Measurements from ENCODE around the gene CALHM6.

Gene CALHM6

GRCh38 chr6:116500969-116501433, 39.8 kb downstream of the CALHM6 start:
- Histone ChIP-seq H3K4me3 (ENCODE audit: low read depth, low read length, poor library complexity, severe bottlenecking) (no peak overlapping the region), H3K27ac (ENCODE audit: low read depth, low read length, poor library complexity, severe bottlenecking) (no peak overlapping the region), H3K4me1 (ENCODE audit: insufficient read depth, low read length, severe bottlenecking) (no peaks in the 10 kb centered on the region), H3K36me3 (ENCODE audit: insufficient read depth, low read length) (no peaks in the 10 kb centered on the region), H3K4me2 (ENCODE audit: low read length) (no peak overlapping the region), H3K79me2 (ENCODE audit: insufficient read depth, low read length) (no peaks in the 10 kb centered on the region), H3F3A (ENCODE audit: insufficient read depth, low read length) (no peaks in the 10 kb centered on the region), H2AFZ (ENCODE audit: low read length) (no peak overlapping the region), H3K9ac (ENCODE audit: low read length) (no peak overlapping the region), H3K9me2 (ENCODE audit: low read depth, low read length) (no peaks in the 10 kb centered on the region), H4K20me1 (ENCODE audit: insufficient read depth, low read length) (no peaks in the 10 kb centered on the region), H3K27me3 (ENCODE audit: insufficient read depth, low read length) (no peaks in the 10 kb centered on the region), H3K9me3 (ENCODE audit: low read length) (no peaks in the 10 kb centered on the region)
- TF ChIP-seq CTCF (IDR thresholded peaks at IDR 0.05; ENCODE audit: low read length) = no peak
- no peak for TF ChIP-seq EZH2 (IDR thresholded peaks at IDR 0.05; ENCODE audit: borderline replicate concordance, low read length)

GRCh38 chr6:116507324-116507723, 46.1 kb downstream of the CALHM6 start:
- H3K4me3 ChIP-seq (ENCODE audit: low read depth, low read length, poor library complexity, severe bottlenecking) = no peak overlapping the region
- no peaks in the 10 kb centered on the region for H3K9me2 ChIP-seq (ENCODE audit: low read depth, low read length)
- H2AFZ ChIP-seq (ENCODE audit: low read length) = no peak overlapping the region
- no peaks in the 10 kb centered on the region for H3K27me3 ChIP-seq (ENCODE audit: insufficient read depth, low read length)
- H3K79me2 ChIP-seq (ENCODE audit: insufficient read depth, low read length) = no peaks in the 10 kb centered on the region
- H3K9ac ChIP-seq (ENCODE audit: low read length) = no peak overlapping the region
- no peaks in the 10 kb centered on the region for H4K20me1 ChIP-seq (ENCODE audit: insufficient read depth, low read length)
- no peak overlapping the region for H3K27ac ChIP-seq (ENCODE audit: low read depth, low read length, poor library complexity, severe bottlenecking)
- H3K9me3 ChIP-seq (ENCODE audit: low read length) = no peaks in the 10 kb centered on the region
- no peaks in the 10 kb centered on the region for H3K36me3 ChIP-seq (ENCODE audit: insufficient read depth, low read length)
- no peaks in the 10 kb centered on the region for H3F3A ChIP-seq (ENCODE audit: insufficient read depth, low read length)
- no peaks in the 10 kb centered on the region for H3K4me1 ChIP-seq (ENCODE audit: insufficient read depth, low read length, severe bottlenecking)
- no peak overlapping the region for H3K4me2 ChIP-seq (ENCODE audit: low read length)
- no peak for TF ChIP-seq CTCF (IDR thresholded peaks at IDR 0.05; ENCODE audit: low read length)
- no peak for TF ChIP-seq EZH2 (IDR thresholded peaks at IDR 0.05; ENCODE audit: borderline replicate concordance, low read length)

GRCh38 chr6:116508527-116508926, 47.4 kb downstream of the CALHM6 start:
- no peak overlapping the region for H3K9ac ChIP-seq (ENCODE audit: low read length)

More at GRCh38 chr6:116508527-116508926, 47.4 kb downstream of the CALHM6 start:
- H3K9me2 ChIP-seq (ENCODE audit: low read depth, low read length) = no peaks in the 10 kb centered on the region
- H3K27ac ChIP-seq (ENCODE audit: low read depth, low read length, poor library complexity, severe bottlenecking) = no peak overlapping the region
- TF ChIP-seq CTCF (IDR thresholded peaks at IDR 0.05; ENCODE audit: low read length) (no peak), EZH2 (IDR thresholded peaks at IDR 0.05; ENCODE audit: borderline replicate concordance, low read length) (no peak)
- no peaks in the 10 kb centered on the region for H3K27me3 ChIP-seq (ENCODE audit: insufficient read depth, low read length)
- no peak overlapping the region for H2AFZ ChIP-seq (ENCODE audit: low read length)
- no peak overlapping the region for H3K4me2 ChIP-seq (ENCODE audit: low read length)
- no peaks in the 10 kb centered on the region for H4K20me1 ChIP-seq (ENCODE audit: insufficient read depth, low read length)
- H3F3A ChIP-seq (ENCODE audit: insufficient read depth, low read length) = no peaks in the 10 kb centered on the region
- H3K4me1 ChIP-seq (ENCODE audit: insufficient read depth, low read length, severe bottlenecking) = no peaks in the 10 kb centered on the region
- no peaks in the 10 kb centered on the region for H3K9me3 ChIP-seq (ENCODE audit: low read length)
- no peaks in the 10 kb centered on the region for H3K79me2 ChIP-seq (ENCODE audit: insufficient read depth, low read length)
- no peak overlapping the region for H3K4me3 ChIP-seq (ENCODE audit: low read depth, low read length, poor library complexity, severe bottlenecking)
- no peaks in the 10 kb centered on the region for H3K36me3 ChIP-seq (ENCODE audit: insufficient read depth, low read length)

Measured in OCI-LY1 (cell line).